ENCODE measurements around the gene DEDD.

DEDD gene

DNA sequence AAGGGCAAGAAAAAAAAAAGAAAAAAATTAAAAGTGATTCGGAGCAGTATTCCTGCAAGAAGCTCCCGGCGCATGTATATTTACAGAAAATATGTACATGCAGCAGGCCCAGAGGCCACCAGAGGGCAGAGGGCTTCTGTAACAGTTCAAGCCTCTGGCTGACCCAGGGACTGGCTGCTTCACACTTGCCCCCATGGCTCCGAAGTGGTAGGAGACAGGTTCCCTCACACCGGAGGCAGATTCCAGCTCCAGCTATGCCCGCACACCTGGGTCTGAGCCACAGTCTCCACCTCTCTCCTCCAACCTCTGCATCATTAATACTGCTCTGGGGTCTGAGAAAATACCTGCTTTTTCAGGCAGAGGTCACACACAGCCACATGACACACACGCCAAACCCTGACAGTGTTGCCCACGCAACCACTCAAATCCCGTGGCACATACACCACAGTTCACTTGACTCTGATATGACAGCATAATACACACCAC is 60.5 kb downstream of the DEDD start:
- peak; percentile 9 to 28 for DNase-seq
